ENCODE measurements around the gene TSPAN33. TPM values are rescaled to one million over a fixed set of nuclear protein-coding genes. Genes with fewer than 3 reads are reported as not detected.
"Not testable (repeated sequence)": the region's sequence is repeated elsewhere in the genome, so short reads cannot be mapped to it uniquely, and the experiment has no call there.

The TSPAN33 gene
- total RNA-seq, 2 experiments from 2014 or later, result 17.7 to 19.2 TPM

DNA sequence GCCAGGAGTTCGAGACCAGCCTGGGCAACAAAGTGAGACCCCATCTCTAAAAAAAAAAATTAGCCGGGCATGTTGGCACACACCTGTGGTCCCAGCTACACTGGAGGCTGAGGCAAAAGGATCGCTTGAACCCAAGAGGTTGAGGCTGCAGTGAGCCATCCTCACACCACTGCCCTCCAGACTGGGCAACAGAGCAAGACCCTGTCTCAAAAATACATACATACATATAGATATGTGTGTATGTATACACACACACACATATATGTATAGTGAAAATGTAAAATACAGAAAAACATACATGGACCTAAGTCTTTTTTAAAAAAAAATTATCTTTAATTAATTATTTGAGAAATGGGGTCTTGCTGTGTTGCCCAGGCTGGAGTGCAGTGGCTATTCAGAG lies 49.4 kb downstream of the TSPAN33 start:
- CTCF ChIA-PET, result interaction anchor here (1.1 kb wide), 1 partner anchor 30 kb away, joined by 3 read pairs; no protein-coding TSS in a partner anchor
- POLR2A ChIA-PET, result no interaction called here

DNA sequence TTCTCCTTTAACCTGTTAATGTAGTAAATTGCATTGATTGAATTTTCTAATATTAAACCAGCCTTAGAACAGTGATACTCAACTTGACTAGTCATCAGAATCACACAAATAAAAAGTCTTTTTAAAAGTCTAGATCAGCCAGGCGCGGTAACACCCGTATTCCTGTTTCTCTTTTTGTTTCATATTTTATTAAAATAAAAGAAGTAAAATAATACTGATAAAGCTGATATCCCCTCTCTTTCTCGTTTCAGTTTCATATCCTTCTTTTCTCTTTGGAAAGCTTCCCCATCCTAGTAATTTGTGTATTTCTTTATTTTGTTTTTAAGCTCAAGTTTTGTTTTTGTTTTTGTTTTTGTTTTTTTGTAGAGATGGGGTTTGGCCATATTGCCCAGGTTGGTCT lies 53.3 kb downstream of the TSPAN33 start:
- POLR2A ChIA-PET, result no interaction called here

DNA sequence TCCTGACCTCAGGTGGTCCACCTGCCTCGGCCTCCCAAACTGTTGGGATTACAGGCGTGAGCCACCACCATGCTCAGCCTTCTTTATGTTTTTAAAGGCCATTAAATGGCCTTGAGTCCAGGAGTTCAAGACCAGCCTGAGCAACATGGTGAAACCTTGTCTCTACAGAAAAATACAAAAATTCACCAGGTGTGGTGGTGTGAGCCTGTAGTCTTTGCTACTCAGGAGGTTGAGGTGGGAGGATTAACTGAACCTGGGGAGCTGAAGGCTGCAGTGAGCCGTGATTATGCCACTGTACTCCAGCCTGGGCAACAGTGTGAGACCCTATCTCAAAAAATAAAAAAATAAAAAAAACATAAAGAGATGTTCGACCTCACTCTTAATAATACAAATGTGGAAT lies 54.9 kb downstream of the TSPAN33 start:
- POLR2A ChIA-PET, result no interaction called here

More for the DNA sequence above, 53.3 kb downstream of the TSPAN33 start:
- CTCF ChIA-PET, result interaction anchor here (1.0 to 1.2 kb wide), 2 partner anchors 13 to 34 kb away, joined by 3 read pairs; no protein-coding TSS in a partner anchor

DNA sequence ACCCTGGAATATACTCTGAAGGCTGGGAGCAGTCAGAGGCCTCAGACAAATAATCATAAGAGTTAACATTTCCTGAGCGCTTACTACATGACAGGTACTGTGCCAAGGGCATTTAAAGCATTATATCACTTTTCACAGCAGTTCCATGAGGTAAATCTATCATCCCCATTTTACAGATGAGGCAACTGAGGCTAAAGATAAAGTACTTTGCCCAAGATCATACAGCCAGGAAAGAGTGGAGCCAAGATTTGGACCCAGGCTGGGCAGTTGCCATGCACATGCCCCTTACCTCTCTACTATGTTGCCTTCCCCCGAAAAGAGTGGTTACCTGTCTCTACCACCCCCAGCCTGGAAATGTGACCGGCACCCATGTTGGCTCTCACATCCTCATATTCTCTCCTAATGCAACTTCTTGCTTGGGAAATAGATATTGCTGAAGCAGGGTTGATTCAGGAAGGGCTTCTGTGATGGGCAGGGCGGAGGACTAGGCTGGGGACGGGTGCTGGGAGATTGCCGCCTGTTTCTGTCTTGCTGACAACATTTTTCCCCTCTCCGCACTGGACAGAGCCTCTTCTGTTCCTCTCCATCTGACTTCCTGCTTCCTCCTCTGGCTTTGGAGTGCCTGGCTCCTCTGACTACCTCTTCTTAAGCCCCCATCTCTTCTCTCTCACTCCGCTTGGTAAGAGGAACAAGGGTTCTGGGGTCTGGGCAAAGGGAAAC lies 57.7 kb downstream of the TSPAN33 start:
- POLR2A ChIA-PET, result no interaction called here
- CTCF ChIA-PET, result no interaction called here

More for the DNA sequence above, 54.9 kb downstream of the TSPAN33 start:
- CTCF ChIA-PET, result interaction anchor here (1.0 kb wide), 1 partner anchor 34 kb away, joined by 3 read pairs; no protein-coding TSS in a partner anchor

DNA sequence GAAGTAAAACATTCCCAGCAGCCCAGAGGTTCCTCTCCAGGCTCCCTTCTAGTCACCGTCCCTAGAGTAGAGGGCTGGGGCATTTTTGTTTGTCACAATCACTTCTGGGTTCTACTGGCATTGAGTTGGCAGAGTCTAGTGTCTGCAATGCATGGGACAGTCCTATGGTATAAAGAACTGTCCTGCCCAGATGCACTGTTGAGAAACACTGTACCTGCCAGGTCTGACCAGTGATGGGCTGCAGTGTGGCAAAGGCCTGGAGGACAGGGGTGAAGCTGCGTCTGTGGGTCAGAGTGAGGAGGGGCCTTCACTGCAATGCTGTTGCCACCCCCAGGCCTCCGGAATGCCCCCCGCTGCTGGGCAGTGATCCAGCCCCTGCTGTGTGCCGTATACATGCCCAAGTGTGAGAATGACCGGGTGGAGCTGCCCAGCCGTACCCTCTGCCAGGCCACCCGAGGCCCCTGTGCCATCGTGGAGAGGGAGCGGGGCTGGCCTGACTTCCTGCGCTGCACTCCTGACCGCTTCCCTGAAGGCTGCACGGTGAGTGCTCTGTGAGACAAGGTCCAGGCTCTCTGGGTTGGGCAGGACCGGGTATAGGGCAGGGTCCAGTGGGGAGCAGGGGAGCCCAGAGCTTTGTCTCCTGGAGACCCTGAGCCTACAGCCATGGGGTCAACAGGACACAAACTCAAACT lies 58.7 kb downstream of the TSPAN33 start:
- ChIA-PET CTCF (interaction anchor here (1.0 kb wide), 1 partner anchor 15 kb away, joined by 4 read pairs; no protein-coding TSS in a partner anchor), POLR2A (no interaction called here)

DNA sequence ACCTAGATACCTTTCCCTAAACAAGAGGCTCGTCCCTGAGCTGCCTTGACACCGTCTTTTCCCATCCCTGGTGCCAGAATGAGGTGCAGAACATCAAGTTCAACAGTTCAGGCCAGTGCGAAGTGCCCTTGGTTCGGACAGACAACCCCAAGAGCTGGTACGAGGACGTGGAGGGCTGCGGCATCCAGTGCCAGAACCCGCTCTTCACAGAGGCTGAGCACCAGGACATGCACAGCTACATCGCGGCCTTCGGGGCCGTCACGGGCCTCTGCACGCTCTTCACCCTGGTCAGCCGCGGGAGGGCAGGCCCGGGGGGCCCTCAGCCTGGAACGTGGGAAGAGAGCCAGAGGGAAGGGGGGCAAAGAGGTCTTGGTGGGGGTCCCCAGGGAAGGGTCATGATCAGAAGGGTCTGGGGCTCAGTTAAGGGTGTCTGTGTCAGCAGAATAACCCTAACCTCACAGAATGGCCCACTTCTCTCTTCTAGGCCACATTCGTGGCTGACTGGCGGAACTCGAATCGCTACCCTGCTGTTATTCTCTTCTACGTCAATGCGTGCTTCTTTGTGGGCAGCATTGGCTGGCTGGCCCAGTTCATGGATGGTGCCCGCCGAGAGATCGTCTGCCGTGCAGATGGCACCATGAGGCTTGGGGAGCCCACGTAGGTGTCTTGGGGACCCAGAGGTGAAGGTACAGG lies 60.8 kb downstream of the TSPAN33 start:
- CTCF ChIA-PET, result no interaction called here
- POLR2A ChIA-PET, result no interaction called here

DNA sequence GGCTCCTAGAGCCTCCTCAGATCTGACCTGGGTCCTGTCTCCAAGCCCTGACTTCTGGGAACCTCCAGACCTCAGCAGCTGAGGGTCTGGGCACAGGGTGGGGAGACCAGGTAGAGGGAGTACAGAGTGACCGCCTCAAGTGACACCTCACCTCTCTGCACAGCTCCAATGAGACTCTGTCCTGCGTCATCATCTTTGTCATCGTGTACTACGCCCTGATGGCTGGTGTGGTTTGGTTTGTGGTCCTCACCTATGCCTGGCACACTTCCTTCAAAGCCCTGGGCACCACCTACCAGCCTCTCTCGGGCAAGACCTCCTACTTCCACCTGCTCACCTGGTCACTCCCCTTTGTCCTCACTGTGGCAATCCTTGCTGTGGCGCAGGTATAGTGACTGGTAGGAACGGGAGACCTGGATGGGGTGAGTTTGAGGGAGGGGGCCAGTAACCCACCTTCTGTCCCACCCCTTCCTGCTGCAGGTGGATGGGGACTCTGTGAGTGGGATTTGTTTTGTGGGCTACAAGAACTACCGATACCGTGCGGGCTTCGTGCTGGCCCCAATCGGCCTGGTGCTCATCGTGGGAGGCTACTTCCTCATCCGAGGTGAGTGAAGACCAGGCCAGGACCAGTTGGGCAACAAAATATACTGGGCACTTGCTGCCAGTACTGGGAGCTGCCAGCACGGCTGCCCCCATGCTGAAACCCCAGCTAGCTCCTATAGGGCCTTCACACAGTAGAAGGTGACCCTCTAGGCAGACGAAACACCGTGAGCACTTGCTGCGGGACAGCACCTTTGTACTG lies 61.7 kb downstream of the TSPAN33 start:
- ChIA-PET CTCF (interaction anchor here (1.1 kb wide), 1 partner anchor 12 kb away, joined by 3 read pairs; no protein-coding TSS in a partner anchor), POLR2A (no interaction called here)

DNA sequence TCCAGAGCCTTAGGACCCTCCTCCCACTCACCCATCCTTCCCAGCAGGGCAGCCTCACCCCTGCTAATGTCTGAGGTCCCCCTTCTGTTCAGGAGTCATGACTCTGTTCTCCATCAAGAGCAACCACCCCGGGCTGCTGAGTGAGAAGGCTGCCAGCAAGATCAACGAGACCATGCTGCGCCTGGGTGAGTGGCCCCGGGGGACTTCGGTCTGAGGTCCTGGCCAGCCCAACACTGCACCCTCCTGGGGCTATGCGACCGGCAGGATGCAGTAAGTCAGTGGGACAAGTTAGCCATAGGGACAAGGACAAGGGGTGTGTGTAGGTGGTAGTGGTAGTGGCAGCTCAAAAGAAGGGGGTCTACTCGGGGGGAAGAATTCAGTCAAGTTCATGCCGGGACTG lies 64.2 kb downstream of the TSPAN33 start:
- POLR2A ChIA-PET, result no interaction called here
- CTCF ChIA-PET, result no interaction called here

DNA sequence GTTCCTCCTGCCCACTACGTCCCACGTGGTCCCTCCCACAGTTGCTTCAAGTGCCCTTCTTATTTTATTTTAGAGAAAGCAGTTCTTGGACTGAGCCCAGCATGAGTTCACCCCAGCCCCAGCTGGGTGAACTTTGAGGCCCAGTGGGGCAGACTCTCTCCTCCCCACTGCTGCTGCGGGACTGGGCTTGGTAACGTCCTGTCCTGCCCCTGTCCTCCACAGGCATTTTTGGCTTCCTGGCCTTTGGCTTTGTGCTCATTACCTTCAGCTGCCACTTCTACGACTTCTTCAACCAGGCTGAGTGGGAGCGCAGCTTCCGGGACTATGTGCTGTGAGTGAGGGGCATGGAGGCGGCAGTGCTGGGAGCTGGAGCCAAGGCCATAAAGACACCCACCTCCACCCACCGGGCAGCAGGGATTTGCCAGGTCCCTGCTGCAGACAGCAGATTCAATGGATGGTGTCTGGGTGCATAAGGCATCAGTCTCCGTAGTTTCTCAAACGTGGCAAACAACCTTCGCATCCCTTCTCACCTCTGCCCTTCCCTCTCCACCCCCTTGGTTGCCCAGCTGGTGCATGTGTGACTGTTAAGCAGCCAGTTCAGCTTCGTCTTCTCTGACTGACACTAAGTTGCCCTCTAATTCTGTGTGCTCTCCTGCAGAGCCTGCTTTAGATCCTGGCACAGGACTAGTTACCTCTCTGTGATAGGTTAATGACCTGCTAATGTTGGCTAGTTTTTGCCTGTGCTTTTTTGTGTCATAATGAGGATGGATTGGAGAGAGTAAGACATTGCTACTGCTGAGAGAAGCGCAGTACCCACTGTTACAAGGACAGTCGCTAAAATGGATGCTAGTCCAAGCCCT lies 64.8 kb downstream of the TSPAN33 start:
- ChIA-PET POLR2A (no interaction called here), CTCF (interaction anchor here (0.8 to 2.2 kb wide), 6 partner anchors 8 to 62 kb away, joined by 3 to 10 read pairs (median 6); no protein-coding TSS in a partner anchor)

DNA sequence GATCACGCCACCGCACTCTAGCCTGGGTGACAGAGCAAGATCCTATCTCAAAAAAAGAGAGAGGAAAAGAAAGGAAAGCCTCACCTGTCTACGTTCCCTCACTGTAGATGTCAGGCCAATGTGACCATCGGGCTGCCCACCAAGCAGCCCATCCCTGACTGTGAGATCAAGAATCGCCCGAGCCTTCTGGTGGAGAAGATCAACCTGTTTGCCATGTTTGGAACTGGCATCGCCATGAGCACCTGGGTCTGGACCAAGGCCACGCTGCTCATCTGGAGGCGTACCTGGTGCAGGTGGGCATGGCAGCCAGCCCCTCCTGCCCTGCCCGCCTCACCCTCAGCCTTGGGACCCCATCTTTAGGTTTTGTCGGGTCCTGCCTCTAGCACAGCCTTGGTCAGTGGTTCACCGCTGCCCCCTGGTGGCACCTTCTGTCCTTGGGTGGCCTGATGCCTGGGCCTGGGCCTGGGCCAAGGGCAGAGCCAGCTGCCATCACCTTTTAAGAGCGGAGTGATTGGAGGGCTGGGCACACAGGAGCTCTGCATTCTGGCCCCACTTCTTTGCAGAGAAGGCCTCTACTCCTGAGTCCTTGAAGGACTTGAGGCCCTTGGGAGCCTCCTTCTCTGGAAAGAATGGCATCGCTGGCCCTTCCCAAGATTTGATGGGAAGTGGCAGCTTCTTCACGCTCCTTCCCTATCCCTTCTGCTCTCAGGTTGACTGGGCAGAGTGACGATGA lies 65.9 kb downstream of the TSPAN33 start:
- CTCF ChIA-PET, result interaction anchor here (0.7 to 2.2 kb wide), 11 partner anchors 10 to 119 kb away, joined by 3 to 10 read pairs (median 3); no protein-coding TSS in a partner anchor
- POLR2A ChIA-PET, result no interaction called here

DNA sequence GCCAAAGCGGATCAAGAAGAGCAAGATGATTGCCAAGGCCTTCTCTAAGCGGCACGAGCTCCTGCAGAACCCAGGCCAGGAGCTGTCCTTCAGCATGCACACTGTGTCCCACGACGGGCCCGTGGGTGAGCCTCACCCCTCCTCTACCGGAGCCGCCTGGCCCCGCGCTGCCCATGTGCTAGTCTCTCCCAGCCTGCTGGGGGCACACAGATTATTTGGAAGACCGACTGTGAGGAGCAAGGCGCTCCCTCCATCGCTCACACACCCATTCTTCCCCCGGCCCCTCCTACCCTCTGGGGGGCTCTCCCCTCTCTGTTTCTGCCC lies 66.4 kb downstream of the TSPAN33 start:
- ChIA-PET POLR2A (no interaction called here), CTCF (interaction anchor here (0.7 to 2.2 kb wide), 8 partner anchors 9 to 119 kb away, joined by 3 to 10 read pairs (median 3); no protein-coding TSS in a partner anchor)

DNA sequence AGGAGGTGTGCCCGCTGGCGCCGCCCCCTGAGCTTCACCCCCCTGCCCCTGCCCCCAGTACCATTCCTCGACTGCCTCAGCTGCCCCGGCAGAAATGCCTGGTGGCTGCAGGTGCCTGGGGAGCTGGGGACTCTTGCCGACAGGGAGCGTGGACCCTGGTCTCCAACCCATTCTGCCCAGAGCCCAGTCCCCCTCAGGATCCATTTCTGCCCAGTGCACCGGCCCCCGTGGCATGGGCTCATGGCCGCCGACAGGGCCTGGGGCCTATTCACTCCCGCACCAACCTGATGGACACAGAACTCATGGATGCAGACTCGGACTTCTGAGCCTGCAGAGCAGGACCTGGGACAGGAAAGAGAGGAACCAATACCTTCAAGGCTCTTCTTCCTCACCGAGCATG lies 67.6 kb downstream of the TSPAN33 start:
- POLR2A ChIA-PET, result no interaction called here

DNA sequence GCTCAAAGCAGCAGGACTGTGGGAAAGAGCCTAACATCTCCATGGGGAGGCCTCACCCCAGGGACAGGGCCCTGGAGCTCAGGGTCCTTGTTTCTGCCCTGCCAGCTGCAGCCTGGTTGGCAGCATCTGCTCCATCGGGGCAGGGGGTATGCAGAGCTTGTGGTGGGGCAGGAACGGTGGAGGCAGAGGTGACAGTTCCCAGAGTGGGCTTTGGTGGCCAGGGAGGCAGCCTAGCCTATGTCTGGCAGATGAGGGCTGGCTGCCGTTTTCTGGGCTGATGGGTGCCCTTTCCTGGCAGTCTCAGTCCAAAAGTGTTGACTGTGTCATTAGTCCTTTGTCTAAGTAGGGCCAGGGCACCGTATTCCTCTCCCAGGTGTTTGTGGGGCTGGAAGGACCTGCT lies 68.1 kb downstream of the TSPAN33 start:
- CTCF ChIA-PET, result interaction anchor here (1.2 kb wide), 2 partner anchors 49 to 372 kb away, joined by 3 to 5 read pairs; no protein-coding TSS in a partner anchor
- POLR2A ChIA-PET, result no interaction called here

More for the DNA sequence above, 67.6 kb downstream of the TSPAN33 start:
- CTCF ChIA-PET, result interaction anchor here (0.8 to 1.2 kb wide), 2 partner anchors 48 to 372 kb away, joined by 3 read pairs; no protein-coding TSS in a partner anchor

DNA sequence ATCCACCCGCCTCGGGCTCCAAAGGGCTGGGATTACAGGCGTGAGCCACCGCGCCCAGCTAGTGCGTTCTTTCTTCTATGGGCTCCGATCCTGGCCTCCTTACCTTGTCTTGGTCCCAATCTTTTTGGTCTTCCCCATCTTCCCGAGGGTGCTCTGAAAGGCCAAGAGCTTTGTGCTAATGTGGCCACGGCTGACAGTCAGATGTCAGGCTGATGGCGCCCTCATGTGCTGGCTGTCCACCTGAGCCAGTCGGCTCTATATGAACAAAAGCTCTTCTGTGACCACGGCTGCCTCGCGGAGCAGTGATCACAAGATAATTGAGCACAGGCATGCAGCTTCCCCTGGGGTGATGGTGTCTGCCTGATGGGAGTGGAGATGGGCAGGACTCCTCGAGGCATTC lies 69.3 kb downstream of the TSPAN33 start:
- ChIA-PET CTCF (interaction anchor here (0.7 to 1.2 kb wide), 5 partner anchors 11 to 50 kb away, joined by 3 to 6 read pairs (median 3); partner anchors contain the start of gene AHCYL2), POLR2A (no interaction called here)

DNA sequence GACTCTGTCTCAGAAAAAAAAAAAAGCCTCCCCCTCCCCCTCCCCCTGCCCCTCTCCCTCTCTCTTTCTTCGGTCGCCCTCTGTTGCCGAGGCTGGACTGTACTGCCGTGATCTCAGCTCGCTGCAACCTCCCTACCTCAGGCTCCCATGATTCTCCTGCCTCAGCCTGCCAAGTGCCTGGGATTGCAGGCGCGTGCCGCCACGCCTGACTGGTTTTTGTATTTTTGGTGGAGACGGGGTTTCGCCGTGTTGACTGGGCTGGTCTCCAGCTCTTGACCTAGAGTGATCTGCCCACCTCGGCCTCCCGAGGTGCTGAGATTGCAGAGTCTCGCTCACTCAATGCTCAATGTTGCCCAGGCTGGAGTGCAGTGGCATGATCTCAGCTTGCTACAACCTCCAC lies 71.2 kb downstream of the TSPAN33 start:
- POLR2A ChIA-PET, result not testable (repeated sequence)
- CTCF ChIA-PET, result interaction anchor here (1.1 kb wide), 1 partner anchor 83 kb away, joined by 3 read pairs; no protein-coding TSS in a partner anchor

DNA sequence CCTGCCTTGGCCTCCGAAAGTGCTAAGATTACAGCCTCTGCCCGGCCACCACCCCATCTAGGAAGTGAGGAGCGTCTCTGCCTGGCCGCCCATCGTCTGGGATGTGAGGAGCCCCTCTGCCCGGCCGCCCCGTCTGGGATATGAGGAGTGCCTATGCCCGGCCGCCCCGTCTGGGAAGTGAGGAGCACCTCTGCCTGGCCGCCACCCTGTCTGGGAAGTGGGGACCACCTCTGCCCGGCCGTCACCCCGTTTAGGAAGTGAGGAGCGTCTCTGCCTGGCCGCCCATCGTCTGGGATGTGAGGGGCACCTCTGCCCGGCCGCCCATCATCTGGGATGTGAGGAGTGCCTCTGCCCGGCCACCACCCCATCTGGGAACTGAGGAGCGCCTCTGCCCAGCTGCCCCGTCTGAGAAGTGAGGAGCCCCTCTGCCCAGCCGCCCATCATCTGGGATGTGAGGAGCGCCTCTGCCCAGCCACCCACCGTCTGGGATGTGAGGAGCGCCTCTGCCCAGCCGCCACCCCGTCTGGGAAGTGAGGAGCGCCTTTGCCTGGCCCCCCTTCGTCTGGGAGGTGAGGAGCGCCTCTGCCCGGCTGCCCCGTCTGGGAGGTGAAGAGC lies 71.7 kb downstream of the TSPAN33 start:
- CTCF ChIA-PET, result not testable (repeated sequence)

DNA sequence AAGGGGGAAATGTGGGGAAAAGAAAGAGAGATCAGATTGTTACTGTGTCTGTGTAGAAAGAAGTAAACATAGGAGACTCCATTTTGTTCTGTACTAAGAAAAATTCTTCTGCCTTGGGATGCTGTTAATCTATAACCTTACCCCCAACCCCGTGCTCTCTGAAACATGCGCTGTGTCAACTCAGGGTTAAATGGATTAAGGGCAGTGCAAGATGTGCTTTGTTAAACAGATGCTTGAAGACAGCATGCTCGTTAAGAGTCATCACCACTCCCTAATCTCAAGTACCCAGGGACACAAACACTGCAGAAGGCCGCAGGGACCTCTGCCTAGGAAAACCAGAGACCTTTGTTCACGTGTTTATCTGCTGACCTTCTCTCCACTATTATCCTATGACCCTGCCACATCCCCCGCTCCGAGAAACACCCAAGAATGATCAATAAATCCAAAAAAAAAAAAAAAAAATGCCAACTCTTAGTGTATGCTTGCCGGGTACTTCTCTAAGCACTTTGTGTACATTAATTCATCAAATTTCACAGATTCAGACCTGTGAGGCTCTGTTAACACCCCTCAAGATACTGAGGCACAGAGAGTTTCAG lies 72.4 kb downstream of the TSPAN33 start:
- CTCF ChIA-PET, result interaction anchor here (1.5 to 4.9 kb wide), 4 partner anchors 22 to 76 kb away, joined by 3 to 82 read pairs (median 10); no protein-coding TSS in a partner anchor
- POLR2A ChIA-PET, result not testable (repeated sequence)

More for the DNA sequence above, 71.7 kb downstream of the TSPAN33 start:
- POLR2A ChIA-PET, result not testable (repeated sequence)

All from activated CD8-positive, alpha-beta memory T cell treated with anti-CD3 and anti-CD28 coated beads for 36 hours (primary cell).